NCI-H1048 (cell line): ENCODE data around the gene VILL.

Experiments used
- DNase-seq: peaks from one replicate; lab custom pipeline; 2025; lab: John Stamatoyannopoulos, UW

The VILL gene

DNA sequence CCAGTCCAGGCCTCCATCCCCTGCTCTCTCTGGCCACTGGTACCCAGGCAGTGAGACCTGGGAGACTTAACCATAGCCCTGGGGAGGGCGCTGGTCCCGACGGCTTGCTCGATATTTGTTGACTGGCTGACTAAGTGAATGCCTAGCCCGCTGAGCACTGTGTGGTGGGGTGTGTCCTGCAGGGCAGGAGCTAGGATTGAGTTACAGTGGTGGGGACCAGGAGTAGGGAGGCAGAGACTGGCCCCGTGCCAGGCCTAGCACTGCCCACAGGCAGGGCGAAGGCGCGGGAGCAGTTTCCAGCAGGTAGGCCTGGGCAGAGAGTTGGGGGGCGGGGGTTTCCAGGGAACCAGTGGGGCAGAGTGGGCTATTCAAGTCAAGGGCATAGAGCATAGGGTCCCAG is at the start of gene VILL:
VILL (plus strand) TSS at position 260 of the 400 bp plus-strand sequence. CDS start 2,887 bp downstream, outside the sequence.
- no peak for DNase-seq

DNA sequence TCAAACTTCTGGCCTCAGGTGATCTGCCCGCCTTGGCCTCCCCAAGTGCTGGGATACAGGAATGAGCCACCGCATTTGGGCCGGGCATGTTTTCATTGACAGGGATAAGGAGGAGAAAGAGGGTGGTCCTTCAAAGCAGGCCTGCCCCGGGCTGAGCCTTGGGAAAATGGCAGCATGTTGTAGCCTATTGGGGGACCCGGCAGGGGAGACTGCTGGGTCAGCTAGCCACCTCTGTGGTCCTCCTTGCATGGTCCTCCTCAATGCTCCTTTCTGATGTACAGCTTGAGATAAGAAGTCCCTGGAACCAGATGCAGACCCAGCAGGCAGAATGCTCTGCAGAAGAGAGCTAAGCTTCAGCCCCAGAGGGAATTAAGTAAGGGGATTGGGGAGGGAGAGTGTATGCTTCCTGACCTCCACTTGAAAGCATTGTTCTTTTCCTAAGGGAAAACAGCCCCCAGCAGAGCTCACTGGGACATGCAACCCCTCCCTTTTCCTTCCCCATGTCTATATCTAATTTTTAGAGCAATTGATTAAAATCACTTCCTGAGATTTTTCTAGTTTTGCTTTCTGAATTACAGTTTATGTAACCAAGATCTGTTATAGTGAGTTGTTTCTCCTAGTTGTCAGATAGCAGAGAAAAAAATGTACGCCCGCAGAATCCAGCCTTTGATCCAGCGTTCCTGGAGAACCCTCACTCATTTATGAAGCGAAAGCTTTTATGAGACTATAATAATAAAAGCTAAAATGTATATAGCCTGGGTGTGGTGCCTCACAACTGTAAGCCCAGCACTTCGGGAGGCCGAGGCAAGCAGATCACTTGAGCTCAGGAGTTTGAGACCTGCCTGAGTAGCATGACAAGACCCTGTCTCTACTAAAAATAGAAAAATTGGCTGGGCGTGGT is 48.7 kb upstream of the VILL start:
- DNase-seq, result no peak

DNA sequence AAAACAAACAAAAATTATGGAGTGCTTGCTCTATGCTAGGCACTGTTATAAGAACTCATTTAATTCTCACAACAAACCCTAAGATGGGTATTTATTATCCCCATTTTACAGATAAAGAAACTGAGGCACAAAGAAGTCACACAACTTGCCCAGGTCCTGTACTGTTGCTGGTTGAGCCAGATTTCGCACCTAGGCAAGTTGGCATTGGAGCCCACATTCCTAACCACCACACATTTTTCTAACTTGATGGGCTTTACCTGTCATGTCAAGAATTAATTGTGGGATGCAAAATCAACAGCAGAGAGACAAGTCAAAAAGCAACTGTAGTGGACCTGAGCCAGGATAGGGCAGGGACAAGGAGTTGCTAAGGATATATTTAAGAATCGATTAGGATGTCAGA is 47.9 kb upstream of the VILL start:
- DNase-seq, result no peak

DNA sequence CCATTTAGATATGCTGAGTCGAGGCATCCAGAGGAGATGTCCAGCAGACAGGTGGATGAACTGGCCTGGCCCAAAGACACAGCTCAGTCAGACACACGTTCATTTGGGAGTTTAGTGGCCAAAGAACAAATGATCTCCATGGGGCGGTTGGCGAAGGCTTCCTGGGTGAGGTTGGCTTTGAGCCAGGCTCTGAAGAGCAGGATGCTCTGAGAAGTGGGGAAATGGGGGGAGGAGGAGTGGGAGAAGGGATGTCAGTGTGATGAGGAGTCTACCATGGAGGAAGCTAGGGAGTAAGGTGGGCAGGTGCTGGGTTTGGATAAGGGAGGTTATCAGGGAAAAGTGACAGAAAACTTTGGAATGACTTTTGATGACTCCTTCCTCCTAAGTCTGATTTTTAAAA is 47.5 kb upstream of the VILL start:
- no peak for DNase-seq

DNA sequence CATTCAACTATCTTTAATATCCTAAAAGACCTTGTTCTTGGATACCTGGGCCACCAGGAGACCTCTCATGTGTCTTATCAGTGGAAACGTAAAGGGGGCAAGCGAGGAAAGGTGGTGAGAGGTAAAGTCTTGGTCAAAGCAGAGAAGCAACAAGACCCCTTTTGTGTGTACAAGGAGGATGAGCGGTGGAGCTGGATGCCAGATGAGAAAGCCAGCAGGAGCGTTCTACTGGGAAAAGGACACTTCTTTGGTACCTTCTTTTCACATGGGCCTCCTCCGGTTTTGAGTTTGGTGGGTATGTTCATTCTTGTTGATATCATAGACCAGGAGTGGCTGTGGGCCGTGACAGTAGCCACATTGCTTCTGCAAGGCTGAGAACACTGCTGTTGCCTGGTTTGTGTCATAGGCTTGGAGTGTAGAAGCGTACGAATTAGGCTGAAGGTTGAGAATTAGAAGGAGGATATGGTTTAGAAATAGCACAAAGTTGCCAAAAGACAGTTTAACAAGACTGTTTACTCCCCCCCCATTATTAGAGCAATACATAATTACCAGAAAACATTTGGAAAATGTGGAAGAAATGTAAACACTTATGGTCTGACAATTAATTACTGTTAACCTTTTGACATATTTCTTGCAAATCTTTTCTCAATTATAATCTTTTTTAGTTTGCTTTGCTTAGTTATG is 46.8 kb upstream of the VILL start:
- DNase-seq, result no peak

DNA sequence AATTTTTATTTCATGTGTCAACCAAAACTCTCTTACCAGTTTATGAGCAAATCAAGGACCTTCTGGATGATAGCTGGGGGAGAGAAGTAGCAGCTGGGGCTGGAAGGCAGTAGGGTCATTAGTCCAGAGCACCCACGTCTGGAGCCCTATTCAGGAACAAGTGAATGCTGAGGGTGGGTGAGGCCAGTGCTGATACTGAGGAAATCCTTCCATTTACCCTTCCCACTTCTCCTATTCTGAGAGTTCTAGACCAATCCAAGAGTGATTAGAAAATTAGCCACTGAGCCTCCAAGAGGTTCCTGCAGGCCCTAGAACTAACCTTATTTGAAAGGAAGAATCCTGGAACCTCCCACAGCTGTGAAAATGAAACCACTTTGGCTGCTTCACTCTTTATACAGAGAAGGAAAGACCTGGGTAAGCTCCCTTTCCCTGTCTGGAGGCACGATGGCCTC is 46.2 kb upstream of the VILL start:
- no peak for DNase-seq

DNA sequence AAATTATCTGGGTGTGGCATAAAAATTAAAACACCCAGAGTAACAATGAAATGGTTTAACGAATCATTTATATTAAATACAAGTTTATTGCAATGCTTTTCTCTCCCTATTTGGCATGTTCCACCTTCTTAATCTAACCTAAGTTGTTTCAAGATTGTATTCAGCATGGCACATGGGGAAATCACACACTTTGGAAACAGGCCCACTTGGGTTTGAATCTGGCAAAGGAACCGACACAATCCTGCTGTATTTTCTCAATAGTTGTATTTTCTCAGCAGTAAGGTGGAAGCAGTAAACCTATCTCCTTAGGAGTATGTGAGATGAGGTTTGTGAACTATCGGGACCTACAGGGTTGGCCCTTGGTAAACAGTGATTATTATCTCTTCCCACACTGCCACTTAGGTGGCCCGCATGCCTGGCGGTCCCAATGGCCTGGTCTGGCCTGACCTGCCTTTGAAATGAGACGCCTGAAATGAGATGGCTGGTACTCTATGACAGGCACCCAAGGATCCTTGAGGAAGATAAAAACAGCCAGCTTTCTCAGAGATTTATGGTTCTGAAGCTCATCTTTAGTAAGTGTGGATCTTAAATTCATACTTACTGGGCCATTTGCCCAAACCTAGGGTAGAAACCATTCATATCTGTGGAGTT is 45.3 kb upstream of the VILL start:
- no peak for DNase-seq

DNA sequence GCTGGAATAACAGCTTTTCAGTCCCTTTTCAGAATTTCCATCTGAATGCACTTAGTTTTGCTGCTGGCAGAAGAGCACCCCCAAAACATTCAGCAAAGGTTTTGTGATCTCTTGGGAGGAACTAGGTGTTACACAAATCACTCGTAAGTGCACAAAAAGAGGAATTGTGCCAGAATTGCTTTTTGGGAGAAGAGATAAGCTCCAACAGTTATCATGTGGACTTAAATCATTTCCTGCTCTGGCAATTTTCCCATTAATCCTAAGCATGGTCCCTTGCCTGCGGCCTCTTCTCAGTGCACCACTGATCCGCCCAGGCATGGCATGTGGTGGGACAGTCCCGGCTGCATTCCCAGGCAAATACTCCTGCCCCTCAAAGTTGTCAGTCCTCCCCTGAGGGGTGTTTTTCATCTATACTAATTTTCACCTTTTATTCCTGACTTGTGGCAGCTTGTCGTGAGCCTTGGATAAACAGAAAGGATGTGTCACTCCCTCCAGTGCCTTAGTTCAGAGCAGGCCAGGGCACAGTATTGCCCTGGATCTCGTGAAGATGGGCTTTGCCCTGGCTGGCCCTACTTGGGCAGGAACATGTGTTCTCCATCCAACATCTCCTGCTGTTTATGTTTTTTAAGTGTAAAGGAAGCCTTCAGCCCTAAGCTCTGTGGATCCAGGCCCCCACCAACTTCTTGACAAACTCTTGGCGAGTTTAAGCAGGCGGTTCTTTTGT is 44.6 kb upstream of the VILL start:
- peak; percentile 91 for DNase-seq

DNA sequence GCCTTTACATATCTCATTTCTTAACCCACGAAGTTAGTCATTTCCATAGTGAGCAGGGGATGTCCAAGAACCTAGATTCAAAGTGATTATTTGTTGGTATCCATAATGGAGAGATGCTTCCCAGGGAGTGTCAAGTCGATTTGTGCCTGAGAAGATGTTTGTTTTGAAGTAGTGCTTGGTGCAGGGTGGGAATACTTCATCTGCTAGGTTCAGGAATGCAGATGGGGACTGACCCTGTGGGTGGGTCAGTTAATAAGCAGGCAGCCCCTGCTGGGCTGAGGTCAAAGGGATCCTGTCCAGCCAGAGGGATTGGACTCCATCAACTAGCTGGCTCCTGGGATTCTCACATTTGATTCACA is 44.1 kb upstream of the VILL start:
- no peak for DNase-seq

DNA sequence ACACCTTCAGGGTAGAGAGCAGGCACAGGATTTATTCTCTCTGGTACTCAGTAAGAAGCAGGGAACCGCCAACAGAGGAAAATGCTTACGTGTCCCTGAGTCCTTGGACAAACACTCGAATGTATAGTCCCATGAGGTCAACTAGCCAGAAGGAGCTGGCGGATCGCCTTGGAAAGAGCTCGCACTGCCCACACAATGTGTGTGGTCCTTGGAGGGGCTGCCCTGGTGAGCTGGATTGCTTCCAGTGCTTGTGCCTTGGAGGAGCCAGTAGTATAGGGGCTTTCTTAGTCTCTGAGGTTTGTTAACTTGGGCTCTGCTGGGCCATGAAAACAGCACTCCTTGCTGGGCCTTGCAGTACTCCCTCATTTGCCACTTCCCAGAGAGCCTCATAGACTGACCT is 40.7 kb upstream of the VILL start:
- DNase-seq, result no peak

DNA sequence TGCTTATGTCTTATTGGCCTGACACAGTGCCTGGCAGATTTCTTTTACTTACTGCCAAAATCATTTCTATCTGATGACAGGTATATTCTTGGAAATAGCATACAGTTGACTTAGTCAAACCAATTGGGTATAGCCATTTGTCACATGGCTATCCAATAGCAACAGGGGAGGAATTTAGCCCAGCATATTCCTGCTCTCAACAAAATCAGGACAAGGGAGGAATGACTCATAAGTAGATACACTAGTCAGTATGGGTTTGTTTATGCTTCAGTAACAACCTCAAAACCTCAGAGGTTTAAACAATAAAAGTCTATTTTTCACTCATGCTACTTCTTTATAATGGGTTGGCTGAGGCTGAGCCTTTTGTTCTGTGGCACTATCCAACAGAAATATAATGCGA is 38.0 kb upstream of the VILL start:
- no peak for DNase-seq

DNA sequence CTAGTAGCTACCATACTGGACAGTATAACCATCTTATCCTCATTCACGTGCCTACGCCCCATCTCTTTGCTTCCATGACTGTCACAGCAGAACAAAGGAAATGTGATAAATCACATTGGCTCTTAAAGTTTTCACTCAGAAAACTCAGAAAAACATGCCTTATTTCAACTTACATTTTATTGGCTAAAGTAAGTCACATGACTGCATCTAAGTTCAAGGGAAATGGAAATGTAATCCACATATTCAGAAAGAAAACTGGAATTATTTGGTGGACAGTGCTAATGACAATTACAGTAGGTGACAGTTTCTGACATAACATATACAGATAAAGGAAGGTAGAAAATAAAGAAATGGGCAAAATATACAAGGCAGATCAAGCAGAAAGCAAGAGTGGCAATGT is 37.4 kb upstream of the VILL start:
- no peak for DNase-seq

DNA sequence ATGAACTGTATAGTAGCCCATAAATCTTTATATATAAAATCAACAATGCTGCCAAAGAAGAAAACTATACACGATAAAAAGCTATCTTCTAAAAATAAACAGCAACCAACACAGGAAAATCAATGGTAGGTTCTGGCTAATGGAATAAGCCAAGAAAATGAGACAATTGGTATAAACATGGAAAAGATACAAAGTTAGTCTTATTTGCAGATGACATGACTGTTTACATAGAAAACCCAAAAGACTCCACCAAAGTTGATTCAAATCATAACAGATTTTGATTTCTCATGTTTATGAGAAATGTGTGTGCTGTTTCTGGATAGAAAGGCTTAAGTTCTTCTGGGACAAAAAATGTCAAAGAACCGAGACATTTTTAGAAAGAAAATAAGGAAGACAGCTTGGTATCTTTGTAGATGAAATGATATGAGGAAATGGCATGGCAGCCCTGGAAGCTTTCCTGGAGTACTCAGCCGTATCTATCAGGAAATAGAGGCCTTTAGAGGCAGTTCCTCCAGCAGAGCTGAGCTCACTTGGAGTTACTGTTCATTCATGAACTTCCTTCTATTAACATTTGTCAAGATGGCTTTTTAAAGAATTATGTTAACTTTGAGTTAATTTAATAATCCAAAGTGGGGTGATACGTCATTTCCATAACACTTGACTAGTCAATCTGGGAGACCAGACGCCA is 36.7 kb upstream of the VILL start:
- DNase-seq, result no peak

DNA sequence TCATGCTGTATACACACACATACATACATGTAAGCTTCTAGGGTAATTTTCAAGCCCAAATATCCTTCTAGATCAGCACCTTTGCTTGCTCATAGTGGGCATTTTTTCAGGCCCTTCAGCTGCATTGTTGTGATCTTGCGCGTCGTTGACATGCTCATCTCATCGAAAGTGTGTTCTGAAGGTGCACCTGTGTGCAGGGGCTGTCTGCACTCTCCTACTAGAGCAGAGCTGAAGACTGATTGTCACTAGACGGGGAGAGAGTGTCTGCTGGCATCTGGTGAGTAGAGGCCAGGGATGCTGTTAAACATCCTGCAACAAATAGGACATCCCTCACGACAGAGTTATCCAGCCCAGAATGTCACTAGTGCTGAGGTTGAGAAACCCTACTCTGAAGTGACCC is 35.7 kb upstream of the VILL start:
- no peak for DNase-seq

DNA sequence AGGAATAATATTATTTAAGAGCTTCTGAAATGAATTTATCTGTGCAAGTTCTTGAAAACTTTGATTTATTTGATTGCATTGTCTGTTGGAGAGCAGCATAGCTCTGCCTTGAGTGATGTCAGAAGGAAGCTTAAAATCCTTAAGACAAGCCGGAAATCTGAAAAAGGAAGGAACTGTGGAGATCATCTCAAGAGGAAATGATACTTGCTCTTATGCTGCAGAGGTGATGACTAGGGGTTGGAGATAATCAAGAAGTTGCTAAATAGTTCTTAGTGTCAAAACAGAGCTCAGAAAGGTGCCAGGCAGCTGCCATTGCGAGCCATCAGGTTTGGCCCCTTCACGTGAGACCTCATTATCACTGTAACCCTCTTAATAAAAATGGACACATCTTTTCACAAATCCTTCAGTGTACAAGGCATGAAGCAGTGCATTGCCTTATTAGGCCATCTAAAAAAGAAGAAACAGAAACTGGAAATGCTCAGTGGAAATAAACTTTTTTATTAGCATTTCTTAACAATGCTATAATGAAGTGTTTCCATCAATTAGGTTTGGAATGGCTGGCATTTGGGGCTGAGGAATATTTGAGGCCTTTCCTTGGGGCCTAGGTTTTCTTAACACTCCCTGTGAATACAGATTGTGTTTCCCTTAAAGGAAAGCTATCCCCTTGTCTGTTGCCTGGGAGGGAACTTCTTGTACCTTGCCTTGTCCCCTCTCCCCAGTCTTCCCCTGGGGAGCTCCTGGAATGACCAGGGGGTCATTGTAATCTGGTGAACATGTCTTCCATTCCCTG is 34.5 kb upstream of the VILL start:
- no peak for DNase-seq

DNA sequence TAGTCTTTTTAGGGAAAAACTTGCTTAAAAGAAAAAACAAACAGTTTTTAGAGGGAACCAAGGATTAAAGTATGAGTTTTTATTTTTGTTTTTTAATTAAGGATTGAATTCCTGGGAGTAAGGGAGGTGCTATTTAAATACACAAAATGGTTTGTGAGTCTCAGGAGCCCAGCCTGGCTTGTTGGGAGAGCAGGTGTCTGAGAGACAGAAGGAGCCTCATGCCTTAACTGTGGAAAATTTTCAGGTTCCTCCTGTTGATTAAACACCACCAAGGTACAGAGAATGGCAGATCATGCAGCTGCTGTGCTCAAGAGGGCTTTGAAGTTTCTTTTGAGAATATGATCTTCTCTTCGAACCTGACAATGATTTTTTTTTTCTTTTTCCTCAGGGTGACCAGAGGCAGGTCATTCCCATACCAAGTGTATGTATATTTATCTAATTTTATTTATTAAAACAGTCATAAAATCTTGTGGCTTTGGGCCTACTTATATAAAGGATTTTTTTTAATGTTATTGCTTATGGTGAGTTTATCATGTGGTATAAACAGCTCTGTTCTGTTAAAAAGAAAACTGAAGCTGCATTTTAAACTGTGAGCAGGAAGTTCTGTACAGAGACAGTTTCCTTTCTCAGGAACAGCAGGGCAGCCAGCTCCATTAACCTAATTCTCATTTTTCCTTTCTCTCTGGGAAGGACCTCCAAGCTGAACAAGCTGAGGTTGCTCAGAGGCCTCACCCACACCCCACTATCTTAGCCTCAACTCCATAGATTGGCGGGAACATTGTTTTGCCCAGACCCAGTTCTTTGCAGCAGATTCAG is 33.7 kb upstream of the VILL start:
- no peak for DNase-seq

DNA sequence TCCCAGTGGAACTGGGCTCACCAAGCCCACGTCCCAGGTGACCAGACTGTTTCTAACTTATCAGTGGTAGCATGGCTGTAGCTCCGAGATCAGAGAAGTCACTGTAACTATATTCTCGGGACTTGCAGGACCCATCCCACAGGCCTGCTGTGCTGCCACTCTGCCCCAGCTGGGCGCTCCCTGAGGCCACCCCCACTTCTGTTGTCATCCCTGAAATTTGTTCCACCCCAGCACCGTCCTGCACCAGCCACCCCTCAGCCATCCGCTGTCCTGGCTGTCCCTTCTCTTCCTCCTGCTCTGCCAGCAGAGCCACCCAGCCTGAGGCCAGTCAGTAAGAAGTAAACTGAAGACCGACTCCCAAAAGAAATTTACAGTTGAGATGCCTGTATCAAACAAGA is 33.0 kb upstream of the VILL start:
- no peak for DNase-seq

DNA sequence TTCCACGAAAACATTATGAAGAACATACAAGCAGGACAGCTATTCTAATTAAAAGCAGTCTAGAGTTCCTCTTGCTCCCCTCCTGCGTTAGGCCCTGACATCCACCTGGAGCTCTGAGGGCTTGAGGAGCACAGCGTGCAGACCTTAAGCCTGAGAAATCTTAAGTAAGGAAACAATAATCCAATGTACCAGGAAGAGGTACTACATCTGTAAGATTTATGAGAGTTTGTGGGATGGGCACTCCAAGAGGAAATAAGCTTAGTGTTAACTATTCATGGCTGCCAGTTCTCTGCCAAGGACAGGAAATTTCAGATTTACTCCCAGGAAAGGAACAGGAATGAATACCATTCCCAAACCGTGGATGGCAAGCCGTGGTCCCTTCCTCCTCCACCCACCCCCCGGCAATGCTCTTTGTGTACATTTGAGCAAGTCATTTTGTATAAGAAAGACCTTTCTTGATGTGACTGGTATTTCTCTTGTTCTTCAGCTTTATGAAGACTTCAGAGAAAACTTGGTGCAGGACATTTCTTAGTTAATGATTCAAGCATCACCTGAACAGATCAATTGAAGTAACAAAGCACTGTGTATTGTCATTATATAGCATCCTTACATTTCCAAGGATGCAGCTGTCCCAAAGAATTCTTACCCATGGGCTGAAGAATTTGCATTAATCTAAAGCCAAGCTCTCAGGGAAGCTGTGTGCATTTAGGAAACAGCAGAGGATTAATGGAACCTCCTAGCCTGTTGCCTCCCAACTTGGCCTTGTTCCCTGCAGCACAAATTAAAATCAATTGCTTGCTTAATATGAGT is 28.8 kb upstream of the VILL start:
- DNase-seq, result no peak

DNA sequence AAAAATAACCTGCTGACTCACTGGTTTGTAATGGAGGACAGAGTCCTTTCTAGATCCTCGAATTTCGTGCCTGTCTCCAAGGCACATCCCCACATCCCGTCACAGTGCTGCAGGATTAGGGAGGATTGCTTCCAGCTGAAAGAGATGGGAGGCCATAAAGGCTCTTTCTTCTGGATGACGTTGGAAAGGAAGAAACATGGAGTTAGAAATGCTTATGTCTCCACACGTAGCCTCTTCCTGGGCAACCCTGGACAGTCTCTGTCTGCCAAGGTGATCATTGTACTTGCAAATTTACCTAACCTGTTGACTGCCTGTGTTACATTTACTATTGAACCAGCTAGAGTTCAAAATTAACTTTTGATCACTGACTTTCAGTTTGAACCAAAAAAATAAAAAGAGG is 27.6 kb upstream of the VILL start:
- no peak for DNase-seq
